B cell (primary cell): ENCODE data around the gene PSG5. TPM values are rescaled to one million over a fixed set of nuclear protein-coding genes. Genes with fewer than 3 reads are reported as not detected.
A peak's percentile ranks its signal among the peaks of the same experiment; 100 is the strongest.
"Not testable (repeated sequence)": the region's sequence is repeated elsewhere in the genome, so short reads cannot be mapped to it uniquely, and the experiment has no call there.

Experiments used
- ATAC-seq: fragments of 200-7000 bp; cut with Tn5 transposase; one replicate; pipeline ENCODE4 v1.10.0; 2021; ENCODE audit warnings: low read depth, mild to moderate bottlenecking, moderate number of reproducible peaks, moderate library complexity
- CTCF ChIA-PET: fragments of 350-600 bp; sonication (Branson Sonifier 250); formaldehyde crosslinking; loops from one replicate; lab custom pipeline; 2021; ENCODE audit warnings: antibody characterized with exemption, inconsistent platforms; lab: Charles Lee
- POLR2A ChIA-PET: fragments of 350-600 bp; sonication (Branson Sonifier 250); formaldehyde crosslinking; loops from one replicate; lab custom pipeline; 2021; ENCODE audit warnings: antibody characterized with exemption; lab: Charles Lee
- DNase-seq: peaks from one replicate; pipeline ENCODE4 v3.0.0; 2013
- H2AFZ ChIP-seq: 2 replicates; pipeline ENCODE4 v1.6.1; 2012; ENCODE audit warnings: mild to moderate bottlenecking, low read depth, low read length; ENCODE audit not compliant: insufficient read depth, poor library complexity, severe bottlenecking
- H3K27ac ChIP-seq, 2 donors: 1 replicate in 1 of 2; 2 replicates in 1 of 2; pipeline ENCODE4 v1.5.1; 2012 to 2013; ENCODE audit warnings: low read length in 2 of 2, mild to moderate bottlenecking in 2 of 2, moderate library complexity in 1 of 2
- H3K27me3 ChIP-seq, 4 experiments: fragments of 200-600 bp in 1 of 4; sonication (generic) in 1 of 4; replicated peaks in 1 of 4; 1 replicate in 2 of 4; 2 replicates in 2 of 4; pipeline versions ENCODE4 v1.6.1 to v1.7.0; 2013 to 2016; ENCODE audit warnings: low read length in 3 of 4, mild to moderate bottlenecking in 2 of 4, mixed read lengths in 1 of 4, moderate library complexity in 1 of 4; ENCODE audit not compliant: insufficient read depth in 4 of 4, control insufficient read depth in 3 of 4; ENCODE audit errors: control extremely low read depth in 1 of 4
- H3K36me3 ChIP-seq, 2 experiments: replicated peaks in 1 of 2; 1 replicate in 1 of 2; 2 replicates in 1 of 2; pipeline versions ENCODE4 v1.6.1 to v1.7.1; 2013; ENCODE audit warnings: low read length in 1 of 2; ENCODE audit not compliant: insufficient read depth in 2 of 2, control insufficient read depth in 1 of 2; ENCODE audit errors: control extremely low read depth in 1 of 2, extremely low read depth in 1 of 2
- H3K4me1 ChIP-seq, 2 donors: fragments of 200-600 bp in 1 of 2; sonication (generic) in 1 of 2; 1 replicate in 1 of 2; 2 replicates in 1 of 2; pipeline versions ENCODE4 v1.5.1 to v1.6.1; 2013 to 2017; ENCODE audit warnings: low read length in 2 of 2; ENCODE audit not compliant: control insufficient read depth in 2 of 2, insufficient read depth in 2 of 2
- H3K4me2 ChIP-seq: replicated peaks from 2 replicates; pipeline ENCODE3; 2012; ENCODE audit warnings: mild to moderate bottlenecking, low read depth, low read length; ENCODE audit not compliant: poor library complexity, severe bottlenecking
- H3K4me3 ChIP-seq, 5 experiments: fragments of 200-600 bp in 1 of 5; sonication (generic) in 1 of 5; 1 replicate in 3 of 5; 2 replicates in 2 of 5; pipeline versions ENCODE4 v1.5.1 to v1.7.0; 2011 to 2016; ENCODE audit warnings: low read length in 4 of 5, mild to moderate bottlenecking in 4 of 5, low read depth in 2 of 5, control low read depth in 1 of 5, moderate library complexity in 1 of 5; ENCODE audit not compliant: insufficient read depth in 1 of 5; ENCODE audit errors: control extremely low read depth in 1 of 5, extremely low read depth in 1 of 5
- H3K79me2 ChIP-seq: fragments of 200-600 bp; sonication (generic); one replicate; pipeline ENCODE4 v1.6.0; 2016; ENCODE audit warnings: low read length; ENCODE audit not compliant: control insufficient read depth, insufficient read depth
- H3K9ac ChIP-seq: fragments of 200-600 bp; sonication (generic); 2 replicates; pipeline ENCODE4 v1.6.1; 2017; ENCODE audit warnings: mild to moderate bottlenecking, low read length, moderate library complexity
- H3K9me3 ChIP-seq, 3 donors: one replicate each; pipeline versions ENCODE4 v1.6.1 to v1.7.1; 2013; ENCODE audit warnings: low read length in 2 of 3; ENCODE audit not compliant: control insufficient read depth in 2 of 3, insufficient read depth in 1 of 3; ENCODE audit errors: control extremely low read depth in 1 of 3
- H4K20me1 ChIP-seq: 2 replicates; pipeline ENCODE4 v1.6.0; 2012; ENCODE audit warnings: mild to moderate bottlenecking, low read length; ENCODE audit not compliant: insufficient read depth, control insufficient read depth, poor library complexity, severe bottlenecking
- H3K27ac Mint-ChIP-seq: one replicate; pipeline ENCODE4 v1.8.0; 2021; ENCODE audit warnings: mixed read lengths
- H3K27me3 Mint-ChIP-seq: one replicate; pipeline ENCODE4 v1.8.0; 2021; ENCODE audit warnings: mixed read lengths
- H3K4me1 Mint-ChIP-seq: one replicate; pipeline ENCODE4 v1.8.0; 2021; ENCODE audit warnings: mixed read lengths
- H3K4me3 Mint-ChIP-seq: one replicate; pipeline ENCODE4 v1.8.0; 2021; ENCODE audit warnings: mixed read lengths
- H3K9me3 Mint-ChIP-seq: one replicate; pipeline ENCODE4 v1.8.0; 2022; ENCODE audit warnings: mixed read lengths; ENCODE audit not compliant: insufficient read depth
- CTCF ChIP-seq: fragments of 200-600 bp; IDR thresholded peaks from one replicate; pipeline ENCODE4 v1.8.0; 2022; ENCODE audit warnings: antibody characterized with exemption, mild to moderate bottlenecking
- EZH2 ChIP-seq: IDR thresholded peaks from 2 replicates; pipeline ENCODE4 v1.6.1; 2012; ENCODE audit warnings: borderline replicate concordance, low read depth, mild to moderate bottlenecking, moderate library complexity, low read length; ENCODE audit not compliant: insufficient read depth, poor library complexity, severe bottlenecking
- WGBS: methylation state at CpG from one replicate; pipeline ENCODE4 v1.1.5; 2013; ENCODE audit warnings: missing lambda C conversion rate; ENCODE audit not compliant: insufficient coverage; 5-methylcytosine and 5-hydroxymethylcytosine counted together
- intact Hi-C: fragments of 100-400 bp; cut with micrococcal nuclease; formaldehyde crosslinking; loops from one replicate; pipeline ENCODE4 v1.10.0; 2022
- polyA plus RNA-seq: library from polyadenylated mRNA; depleted of rRNA; stranded (reverse); fragments of >200 nt; gene quantifications from 2 replicates; pipeline ENCODE4 v1.2.3, GENCODE V29; 2012
- total RNA-seq, 2 donors: library from RNA; stranded (reverse); fragments of 120-200 nt in 1 of 2; gene quantifications; 1 replicate in 1 of 2; 2 replicates in 1 of 2; pipeline versions ENCODE4 v1.2.3 to v1.2.4, GENCODE V29; 2013 to 2022

Gene PSG5
- total and polyA plus RNA-seq, 2 donors (not counting 1 experiment from before 2014, with no cell fraction given), result not detected

- Histone ChIP-seq H3K27ac (no peak overlapping the region), H3K4me1 (no peaks in the 10 kb centered on the region), H3K36me3 (no peaks in the 10 kb centered on the region), H2AFZ (no peak overlapping the region), H3K27me3 (no peaks in the 10 kb centered on the region), H3K4me3 (no peak overlapping the region), H4K20me1 (no peaks in the 10 kb centered on the region), H3K79me2 (no peaks in the 10 kb centered on the region), H3K9me3 (no peaks in the 10 kb centered on the region), H3K4me2 (no peak overlapping the region), H3K9ac (no peak overlapping the region)
- 67% methylated on average over 3 of the region's 4 CpGs for WGBS
- CTCF ChIA-PET, result no interaction called here
- TF ChIP-seq CTCF (no peak), EZH2 (no peak)
- H3K4me1 Mint-ChIP-seq, result no peaks in the 10 kb centered on the region
- H3K27ac Mint-ChIP-seq, result no peak overlapping the region
- POLR2A ChIA-PET, result no interaction called here
- H3K9me3 Mint-ChIP-seq, result no peaks in the 10 kb centered on the region
- ATAC-seq, result no peak
- no peak overlapping the region for H3K4me3 Mint-ChIP-seq
- intact Hi-C loops, result no loop called here
- H3K27me3 Mint-ChIP-seq, result peaks cover 10% of the 10 kb centered on the region
- DNase-seq, result no peak
Observed at GRCh38 chr19:43207991-43208390, 21.7 kb upstream of the PSG5 start.

GRCh38 chr19:43207174-43207573 is 20.8 kb upstream of the PSG5 start:
- not testable (repeated sequence) for DNase-seq

More at GRCh38 chr19:43207174-43207573, 20.8 kb upstream of the PSG5 start:
- CTCF ChIA-PET, H3K27me3 ChIP-seq, POLR2A ChIA-PET, H4K20me1 ChIP-seq, H3K4me2 ChIP-seq, H3K4me3 ChIP-seq, H3K4me3 Mint-ChIP-seq, H3K27ac Mint-ChIP-seq, intact Hi-C loops, H3K36me3 ChIP-seq, ATAC-seq, H3K4me1 Mint-ChIP-seq, H3K9me3 Mint-ChIP-seq, H3K27ac ChIP-seq, H2AFZ ChIP-seq, H3K9me3 ChIP-seq, H3K4me1 ChIP-seq, H3K9ac ChIP-seq, H3K79me2 ChIP-seq: not testable (repeated sequence)
- TF ChIP-seq CTCF, result peak; percentile 42
- WGBS, result 61% methylated on average over 6 of the region's 8 CpGs
- H3K27me3 Mint-ChIP-seq, result peaks cover 10% of the 10 kb centered on the region
